Middle frontal gyrus (tissue), 1 donor: ENCODE data around the gene TEPSIN.

ENCODE experiments used
- DNase-seq: peaks from one replicate; pipeline ENCODE4 v3.0.0-alpha.2; 2015; ENCODE audit warnings: low spot score; ENCODE audit errors: extremely low spot score

TEPSIN gene

DNA sequence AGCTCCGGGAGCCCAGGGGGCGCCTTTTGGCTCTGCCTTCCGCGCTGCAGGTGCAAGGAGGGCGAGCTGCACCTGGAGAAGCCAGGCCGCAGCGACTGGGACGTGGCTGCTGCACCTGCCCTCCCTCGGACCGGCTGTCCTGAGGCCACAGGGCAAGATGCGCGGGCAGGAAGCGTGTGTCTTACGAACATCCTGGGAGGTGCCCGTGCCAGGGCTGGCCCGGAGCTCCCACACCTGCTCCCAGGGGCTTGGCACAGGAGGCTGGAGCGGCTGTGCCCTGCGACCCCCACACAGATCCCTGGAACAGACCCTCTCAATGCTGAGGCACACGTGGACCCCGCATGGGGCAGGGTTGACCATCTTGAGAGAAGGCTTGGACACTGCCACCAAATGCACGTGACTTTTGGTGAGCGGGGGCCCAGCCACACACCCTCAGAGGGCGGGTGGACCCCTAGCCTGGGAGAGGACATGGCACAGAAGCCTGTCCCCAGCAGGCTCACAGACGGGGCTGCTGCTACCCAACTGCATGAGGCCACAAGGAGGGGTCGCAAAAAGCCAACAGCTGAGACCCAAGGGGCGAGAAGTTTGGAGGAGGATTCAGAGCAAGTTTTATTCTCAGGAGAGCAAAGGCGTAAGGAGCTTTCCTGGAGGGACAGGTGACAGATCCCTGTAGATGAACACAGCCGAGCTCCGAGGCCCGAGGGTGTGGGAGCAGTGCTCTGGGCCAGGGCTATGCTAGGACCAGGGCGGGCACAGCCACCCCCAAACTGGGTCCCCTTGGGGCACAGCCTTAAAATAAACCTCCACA is 11.6 kb upstream of the TEPSIN start:
- no peak for DNase-seq

DNA sequence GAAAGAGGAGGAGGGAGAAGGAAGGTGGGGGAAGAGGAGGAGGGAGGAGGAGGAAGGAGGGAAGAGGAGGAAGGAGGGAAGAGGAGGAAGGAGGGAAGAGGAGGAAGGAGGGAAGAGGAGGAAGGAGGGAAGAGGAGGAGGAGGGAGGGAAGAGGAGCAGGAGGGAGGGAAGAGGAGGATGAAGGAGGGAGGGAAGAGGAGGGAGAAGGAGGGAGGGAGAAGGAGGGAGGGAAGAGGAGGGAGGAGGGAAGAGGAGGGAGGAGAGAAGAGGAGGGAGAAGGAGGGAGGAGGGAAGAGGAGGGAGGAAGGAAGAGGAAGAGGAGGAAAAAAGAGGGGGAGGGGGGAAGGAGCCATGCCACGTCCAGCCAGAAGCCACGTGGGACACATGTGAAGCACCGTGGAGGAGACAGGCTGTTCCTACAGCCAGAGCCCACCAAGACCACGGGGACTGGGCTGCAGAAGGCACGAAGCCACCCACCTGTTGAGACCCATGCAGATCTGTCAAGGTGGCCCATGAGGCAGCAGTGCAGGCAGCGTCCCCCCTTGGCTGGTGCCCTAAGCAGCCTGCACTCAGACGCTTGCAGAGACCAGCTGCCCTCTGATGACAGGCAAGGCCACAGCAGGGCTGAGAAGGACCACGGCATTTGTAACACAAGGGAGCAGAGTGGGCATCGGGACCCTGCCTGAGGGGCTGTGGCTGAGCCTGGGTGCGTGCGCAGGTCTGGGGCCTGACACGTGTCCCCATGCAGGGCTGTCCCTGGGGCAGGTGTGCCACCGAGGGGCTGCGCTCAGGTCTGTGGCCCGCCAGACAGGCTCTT is 10.6 kb upstream of the TEPSIN start:
- no peak for DNase-seq

DNA sequence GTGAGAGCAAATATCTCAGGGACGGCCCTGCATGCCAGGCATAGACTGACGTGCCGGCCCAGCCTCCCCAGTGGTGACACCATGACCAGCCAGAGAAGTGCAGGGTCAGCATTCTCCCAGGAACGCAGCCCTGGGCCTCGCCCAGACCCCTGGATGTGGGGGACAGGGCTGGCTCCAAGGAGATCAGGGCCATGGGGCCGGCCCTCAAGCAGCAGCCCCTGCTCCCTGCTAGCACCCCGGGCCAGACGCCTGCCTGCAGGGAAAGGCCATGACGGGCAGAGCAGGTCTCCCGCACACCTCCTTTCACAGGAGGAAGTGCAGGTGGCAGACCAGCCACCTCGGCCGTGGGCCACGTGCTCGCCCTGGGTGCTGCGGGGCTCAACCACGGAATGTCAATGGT is 9.8 kb upstream of the TEPSIN start:
- no peak for DNase-seq

DNA sequence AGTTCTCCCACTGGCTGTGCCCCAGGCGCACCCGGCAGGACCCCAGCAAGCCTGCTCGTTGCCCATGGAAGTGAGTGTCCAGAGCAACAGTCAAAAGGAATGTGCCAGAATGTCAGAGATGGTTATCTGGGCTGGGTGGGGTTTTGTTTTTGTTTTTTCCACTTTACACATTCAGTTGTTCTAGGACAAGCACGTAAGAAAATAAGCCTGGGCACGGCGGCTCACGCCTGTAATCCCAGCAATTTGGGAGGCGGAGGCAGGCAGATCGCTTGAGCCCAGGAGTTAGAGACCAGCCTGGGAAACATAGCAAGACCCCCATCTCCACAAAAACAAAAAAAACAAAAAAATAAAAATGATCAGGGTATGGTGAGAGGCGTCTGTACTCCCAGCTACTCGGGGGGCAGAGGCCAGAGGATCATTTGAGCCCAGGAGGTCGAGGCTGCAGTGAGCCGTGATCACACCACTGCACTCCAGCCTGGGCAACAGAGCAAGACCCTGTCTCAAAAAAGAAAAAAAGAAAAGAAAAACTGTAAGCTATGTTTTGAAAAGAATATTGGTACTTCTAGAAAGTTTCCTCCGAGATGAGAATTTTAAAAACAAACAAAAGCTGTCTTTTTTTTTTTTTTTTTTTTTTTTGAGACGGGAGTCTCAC is 8.6 kb upstream of the TEPSIN start:
- DNase-seq, result no peak

DNA sequence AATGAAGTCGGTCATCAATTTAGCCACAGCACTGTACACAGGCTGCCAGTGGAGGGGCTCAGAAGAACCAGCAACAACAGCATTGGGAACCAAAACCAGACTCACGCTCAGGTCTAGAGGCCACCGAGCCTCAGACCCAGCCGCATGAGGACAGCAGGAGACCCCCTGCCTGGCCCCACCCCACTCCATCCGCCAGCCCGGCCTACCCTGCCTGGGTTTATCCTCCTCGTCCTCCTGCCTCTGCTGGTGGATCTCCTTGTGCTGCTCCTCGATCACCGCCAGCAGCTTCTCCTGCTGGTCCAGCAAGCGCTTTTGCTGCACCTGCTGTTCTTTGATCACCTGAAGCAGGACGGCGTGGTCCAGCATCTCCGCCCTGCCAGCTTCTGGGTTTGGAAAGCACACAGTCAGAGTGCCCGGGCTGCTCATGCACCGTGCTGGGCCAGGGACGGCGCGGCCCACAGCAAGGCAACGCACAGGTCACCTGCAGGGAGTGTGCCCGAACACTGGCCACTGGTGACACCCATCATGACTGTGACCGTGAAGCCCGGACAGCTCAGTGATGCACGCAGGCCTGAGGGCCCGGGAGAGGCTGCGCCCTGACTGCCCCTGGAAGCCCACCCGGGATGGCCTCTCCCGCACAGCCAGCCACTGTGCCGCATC is 8.0 kb upstream of the TEPSIN start:
- DNase-seq, result no peak

DNA sequence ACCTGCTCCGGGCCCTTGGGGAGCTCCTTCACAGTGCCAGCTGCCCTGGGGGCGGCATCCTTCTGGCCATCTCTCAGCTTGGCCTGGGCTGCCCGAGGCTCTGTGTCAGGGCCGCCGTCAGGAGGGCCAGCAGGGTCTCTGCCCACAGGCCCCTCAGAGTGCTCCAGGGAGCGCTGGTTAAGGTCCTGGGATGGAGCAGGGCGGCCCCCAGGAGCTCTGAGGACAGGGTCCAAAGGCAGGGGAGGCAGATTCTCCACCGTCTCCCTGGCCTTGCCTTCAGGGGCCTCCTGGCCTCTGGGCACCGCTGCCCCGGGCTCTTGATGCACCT is 7.5 kb upstream of the TEPSIN start:
- no peak for DNase-seq

DNA sequence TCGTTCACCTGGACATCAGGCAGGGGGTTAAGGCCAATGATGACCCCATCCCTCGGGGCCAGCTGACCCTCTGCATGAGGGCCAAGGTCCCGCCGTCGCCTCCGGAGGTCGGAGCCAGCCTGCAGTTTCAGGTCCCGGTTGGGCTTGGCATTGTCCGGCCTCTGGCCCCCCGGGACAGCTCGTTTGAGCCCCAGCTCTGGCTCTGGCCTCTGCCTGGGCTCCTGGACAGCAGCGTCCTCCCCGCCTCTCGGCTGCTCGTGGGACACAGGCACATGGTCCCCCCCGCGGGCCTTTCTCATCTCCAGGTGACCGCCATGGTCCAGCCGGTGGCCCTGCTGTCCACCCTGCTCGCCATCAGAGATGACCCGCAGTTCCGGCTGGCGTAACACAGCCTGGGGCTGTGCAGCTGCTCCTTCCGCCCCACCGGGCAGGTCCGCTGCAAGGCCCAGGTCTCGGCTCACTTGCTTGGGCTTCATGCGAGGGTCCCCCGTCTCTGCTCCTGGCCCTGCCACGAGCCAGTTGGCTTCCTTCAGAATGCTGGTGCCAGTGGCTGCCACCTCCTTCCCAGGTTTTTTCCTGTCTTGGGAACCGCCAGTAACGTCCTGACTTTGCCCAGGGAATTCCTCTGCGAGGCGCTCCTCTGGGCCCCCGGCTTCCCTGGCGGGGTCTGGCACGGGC is 6.9 kb upstream of the TEPSIN start:
- DNase-seq, result no peak

DNA sequence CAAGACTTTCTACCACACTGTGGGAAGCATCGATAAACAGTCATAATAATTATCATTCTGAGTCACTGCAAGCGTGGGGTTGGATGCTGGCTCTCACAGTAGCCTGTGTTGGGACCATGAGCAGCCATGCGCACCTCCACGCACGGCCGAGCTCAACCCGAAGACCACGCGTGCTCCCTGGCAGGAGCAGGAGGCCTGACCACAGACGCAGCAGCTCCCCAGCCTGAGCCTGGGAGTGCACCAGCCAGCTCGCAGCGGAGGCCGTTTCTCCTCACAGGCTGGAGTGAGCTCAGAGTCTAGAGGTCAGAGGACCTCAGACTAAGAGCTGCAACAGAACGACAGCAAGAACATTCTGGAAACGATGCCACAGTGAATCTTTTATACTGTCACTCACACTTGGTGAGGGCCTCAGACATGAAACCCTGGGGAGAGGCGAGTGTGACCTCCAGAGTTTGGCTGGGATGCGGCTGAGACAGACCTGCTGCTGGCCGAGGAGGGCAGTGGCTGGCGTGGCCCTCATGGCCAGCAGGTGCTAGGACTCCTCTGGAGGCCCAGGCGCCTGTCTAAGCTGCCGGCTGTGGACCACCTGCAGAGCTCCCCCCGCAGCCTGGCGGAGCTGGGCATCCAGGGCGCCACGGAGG is 6.3 kb upstream of the TEPSIN start:
- no peak for DNase-seq

DNA sequence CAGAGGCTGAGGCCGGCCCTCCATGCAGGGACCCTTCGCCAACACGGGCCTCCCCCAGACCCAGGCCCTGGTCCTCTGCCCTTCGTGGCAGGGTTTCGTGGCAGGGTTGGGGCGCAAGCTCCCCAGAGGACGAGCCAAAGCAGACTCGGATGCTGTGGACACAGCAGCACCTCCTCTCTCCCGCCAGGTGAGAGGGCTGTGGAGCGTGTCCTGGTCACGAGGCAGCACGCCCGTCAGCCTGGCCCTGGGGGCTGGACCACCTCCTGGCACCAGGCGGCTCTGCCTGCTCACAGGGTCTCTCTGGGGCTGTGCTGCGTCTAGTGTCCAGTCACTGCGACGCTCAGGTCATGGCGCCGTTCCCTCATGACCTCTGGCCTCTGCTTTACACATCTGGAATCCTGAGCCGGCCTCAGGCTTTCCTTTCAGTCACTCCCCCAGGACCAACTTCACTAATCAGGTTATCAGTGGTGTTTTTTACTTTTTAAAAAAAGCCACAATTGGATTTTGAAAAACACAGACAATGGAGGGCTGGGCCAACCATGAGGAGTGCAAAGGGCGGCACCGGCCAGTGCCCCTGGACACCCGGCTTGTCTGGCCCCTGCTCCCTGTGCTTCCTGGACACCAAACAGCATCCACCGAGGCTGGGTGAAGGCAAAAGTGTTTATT is 5.6 kb upstream of the TEPSIN start:
- DNase-seq, result no peak

DNA sequence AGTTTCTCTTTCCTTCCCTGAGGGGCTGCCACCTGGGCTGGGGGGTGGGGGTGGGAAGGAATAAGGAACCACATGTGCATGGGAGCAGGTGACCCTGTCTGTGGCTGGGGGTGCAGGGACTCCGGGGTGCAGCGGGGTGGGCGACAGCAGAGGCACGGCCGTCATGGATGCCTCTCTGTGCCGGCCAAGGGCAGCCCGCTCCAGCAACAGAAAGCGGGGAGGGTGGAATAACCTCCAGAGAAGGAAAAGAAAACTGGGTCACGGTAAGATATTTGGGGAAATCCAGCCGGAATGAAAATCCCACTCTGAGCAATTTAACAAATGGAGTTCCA is 4.4 kb upstream of the TEPSIN start:
- no peak for DNase-seq

DNA sequence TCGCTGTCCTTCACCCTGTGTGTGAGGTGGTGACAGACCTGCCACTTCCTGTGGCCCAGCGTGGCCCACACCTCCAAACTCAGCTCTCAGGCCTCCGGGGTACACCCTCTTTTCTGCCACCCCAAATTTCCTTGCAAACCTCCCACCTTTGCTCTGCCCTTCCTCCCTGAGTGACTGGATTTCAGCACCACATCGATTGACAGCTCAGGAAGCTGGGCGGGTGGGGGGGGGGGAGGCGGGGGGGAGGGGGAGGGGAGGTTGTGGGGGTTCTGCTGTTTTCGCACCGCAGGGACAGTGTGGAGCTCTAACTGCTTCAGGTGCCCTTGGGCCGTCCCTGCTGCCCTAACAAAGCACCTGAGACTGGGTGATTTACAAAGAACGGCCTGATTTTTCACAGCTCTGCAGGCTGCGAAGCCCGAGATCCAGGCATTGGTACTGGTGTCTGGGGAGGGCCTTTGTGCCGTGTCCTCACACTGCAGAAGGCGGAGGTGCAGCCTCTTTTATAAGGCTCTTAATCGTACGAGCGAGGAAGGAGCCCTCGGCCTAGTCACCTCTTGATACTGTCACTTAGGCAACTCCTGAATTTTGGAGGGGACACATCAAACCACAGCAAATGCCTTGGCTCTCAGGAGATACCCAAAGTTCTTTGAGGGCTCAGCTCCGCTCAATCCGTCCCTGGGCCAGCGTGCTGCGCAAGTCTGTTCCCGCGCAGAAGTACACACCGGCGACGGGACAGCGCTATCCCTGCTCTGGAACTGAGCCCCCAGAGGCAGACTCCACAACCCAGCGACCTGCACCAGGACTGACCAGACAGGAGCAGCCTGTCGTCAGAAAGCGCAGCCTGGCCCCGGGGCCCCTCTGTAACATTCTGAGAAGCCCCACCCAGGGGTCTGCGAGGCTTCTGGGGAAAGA is 3.8 kb upstream of the TEPSIN start:
- DNase-seq, result no peak

DNA sequence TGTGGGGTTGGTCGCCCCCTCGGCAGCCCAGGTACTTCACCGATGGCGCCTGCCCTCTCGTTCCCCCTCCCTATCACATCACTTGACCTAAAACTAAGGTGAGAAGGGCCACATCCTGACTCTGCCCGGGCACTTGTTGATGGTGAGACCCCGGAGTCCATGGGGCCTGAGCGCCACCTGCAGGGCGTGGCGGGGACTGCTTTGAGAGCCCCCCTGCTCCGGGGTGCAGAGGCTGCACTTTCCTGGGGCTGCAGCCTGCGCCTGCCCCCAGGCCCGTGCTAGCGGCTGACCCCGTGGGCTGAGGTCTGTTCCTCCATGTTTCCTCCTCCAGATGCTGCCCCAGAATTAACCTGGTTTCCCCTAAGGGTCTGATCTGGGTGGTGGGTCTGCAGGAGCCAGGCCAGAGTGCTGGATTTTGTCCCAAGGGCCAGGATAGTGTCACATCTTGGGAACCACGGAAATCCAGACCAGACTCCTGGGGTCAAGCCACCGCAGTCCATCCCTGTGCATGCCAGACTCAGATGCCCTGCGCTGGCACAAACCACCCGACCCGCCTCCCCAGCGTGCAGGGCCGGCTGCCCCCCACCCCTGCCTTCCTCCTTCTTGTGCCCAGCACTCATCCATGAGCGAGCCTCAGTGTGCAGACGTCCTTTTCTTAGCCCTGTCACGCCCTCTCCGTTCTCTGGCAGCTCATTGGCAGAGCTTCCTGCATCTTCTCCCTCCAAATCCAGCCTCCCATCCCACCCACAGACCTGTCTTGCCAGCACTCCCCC is 3.0 kb upstream of the TEPSIN start:
- DNase-seq, result no peak

DNA sequence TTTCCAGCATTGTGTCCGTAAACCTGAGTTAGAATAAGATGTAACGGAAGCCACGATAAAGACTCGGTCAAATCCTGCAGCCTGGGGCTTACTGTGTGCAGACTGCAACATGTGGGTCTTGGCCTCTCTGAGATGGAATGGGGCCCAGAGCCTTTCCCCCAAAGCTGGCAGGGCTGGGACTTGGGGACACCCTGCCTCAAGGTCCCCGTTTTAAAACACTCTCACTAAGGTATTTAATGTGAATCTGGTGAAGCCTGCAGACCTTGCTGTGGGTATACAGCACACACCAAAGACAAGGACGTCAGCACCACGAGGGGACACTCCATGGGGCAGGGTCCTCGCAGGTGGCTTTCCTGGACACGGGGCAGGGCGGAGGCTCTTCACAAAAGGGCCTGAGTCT is 2.3 kb upstream of the TEPSIN start:
- no peak for DNase-seq

DNA sequence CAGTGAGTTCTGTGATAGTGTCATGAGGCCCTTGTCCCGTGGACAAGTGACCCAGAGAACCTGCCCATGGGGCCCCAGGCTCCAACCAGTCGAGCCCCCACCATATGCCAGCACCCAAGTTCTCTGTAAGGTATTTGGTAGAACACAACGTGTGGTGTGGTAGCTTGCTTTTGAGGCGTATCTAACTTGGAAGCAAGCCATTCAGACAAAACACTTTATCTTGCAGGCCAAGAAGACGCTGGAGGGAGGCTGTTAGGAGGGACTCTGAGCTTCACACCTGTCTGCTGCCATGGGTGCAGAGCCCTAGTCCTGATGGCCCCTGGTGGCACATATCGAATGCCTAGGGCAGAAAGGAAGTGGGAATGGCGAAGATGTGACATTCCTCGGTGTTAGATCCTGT is 1.9 kb upstream of the TEPSIN start:
- no peak for DNase-seq

DNA sequence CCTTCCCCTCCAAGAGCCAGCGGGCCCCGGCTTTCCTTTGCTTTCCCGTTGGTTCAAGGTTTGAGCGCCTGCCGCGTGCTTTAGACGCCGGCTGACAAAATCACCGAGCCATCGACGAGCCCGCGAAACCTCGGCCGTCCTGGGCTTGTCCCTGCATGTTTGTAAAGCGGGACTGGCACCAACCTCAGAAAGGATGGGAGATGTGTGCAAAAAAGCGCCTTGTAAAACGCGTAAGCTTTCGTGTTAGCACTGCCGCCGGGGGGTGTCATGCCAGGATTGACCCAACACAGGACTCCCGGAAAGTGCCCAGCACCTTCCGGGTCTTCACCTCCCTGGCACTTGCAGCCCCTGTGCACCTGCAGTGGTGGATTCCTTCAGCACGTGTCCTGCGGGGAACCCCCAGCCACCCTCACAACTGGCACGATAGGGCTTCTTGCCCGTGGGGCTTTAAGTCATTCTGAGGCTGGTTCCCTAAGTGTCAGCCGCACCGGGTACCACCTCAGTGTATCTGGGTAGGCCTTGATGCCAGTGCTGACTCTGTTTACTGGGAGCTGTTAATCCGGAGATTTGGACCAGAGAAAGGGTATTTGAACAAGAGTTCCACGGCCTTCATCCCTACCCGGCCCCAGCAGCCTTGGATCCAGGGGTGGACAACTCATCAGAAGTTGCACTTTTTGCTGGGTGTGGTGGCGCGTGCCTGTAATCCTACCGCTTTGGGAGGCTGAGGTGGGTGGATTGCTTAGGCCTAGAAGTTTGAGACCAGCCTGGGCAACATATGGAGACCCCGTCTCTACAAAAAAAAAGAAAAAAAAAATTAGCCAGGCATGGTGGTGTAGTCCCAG is 1.1 kb upstream of the TEPSIN start:
- no peak for DNase-seq

DNA sequence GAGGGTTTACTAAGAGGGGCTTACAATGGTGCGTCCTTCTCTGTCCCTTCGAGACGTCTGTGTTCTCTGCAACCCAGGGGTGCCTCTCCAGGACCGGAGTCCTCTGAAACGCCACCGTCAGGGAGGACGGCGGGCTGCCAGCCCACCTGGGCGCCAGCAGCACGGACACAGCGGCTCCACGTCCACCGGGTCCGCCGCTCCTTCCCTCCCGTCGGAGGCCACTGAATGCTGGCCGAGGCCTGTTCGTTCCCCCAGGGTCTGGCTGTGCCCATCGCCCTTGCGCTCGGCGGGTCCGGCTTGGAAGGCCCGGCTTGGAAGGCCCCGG is 403 bp downstream of the TEPSIN start:
- no peak for DNase-seq

DNA sequence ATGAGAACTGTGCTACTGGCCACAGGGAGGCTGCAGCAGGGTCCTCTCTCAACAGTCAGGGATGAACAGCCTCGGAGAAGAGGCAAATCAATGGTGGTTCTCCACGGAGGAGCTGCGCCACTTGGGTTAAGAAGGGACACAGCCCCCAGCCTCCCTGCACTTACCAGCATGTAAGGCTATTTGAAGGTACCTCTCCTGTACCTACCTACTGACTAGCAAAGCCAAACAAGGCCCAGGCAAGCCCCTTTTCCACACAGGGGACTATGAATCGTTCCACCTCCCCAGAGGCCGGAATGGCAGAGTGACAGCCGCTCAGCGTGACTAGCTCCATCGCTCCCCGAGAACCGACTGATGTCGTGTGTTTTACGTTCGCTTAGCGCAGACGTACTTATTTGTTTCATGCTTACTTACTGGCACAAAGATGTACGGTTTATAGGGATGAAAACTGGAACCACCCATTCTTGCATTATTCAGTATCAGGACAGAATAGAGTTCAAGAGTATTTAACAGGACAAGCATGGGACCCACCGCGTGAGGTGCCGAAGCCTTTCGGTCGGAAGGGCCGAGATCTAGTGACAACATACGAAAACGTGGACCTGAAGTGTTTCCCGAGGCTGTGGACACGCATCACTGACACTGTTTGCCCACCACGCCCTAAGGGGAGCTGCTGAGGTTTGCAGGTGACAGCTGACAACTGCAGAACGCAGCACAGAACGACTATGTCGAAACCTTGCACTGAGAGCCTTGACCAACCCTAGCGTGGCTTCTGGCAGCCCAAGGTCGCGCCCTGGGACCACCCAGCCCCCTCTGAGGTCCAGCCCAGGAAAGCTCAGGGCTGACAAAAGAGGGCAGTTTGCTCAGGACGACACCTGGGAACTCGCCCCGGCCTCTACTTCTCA is 1.0 kb downstream of the TEPSIN start:
- DNase-seq, result no peak
